Measurements from ENCODE around the gene FRMD5. TPM values are rescaled to one million over a fixed set of nuclear protein-coding genes. Genes with fewer than 3 reads are reported as not detected.
A peak's percentile ranks its signal among the peaks of the same experiment; 100 is the strongest.

Gene FRMD5
- total RNA-seq, 1 donor from 2014 or later, result 3.0 TPM

GRCh38 chr15:44193651-44194322 is 1.3 kb downstream of the FRMD5 start:
- DNase-seq (ENCODE audit: low read depth), result no peak
- peak overlapping the region; percentile 74 for H3K4me3 ChIP-seq (ENCODE audit: low read depth, low read length)

GRCh38 chr15:44188795-44189194 is 6.3 kb downstream of the FRMD5 start:
- H3K4me3 ChIP-seq (ENCODE audit: low read depth, low read length), result no peak overlapping the region
- DNase-seq (ENCODE audit: low read depth), result no peak
- TF ChIP-seq, protein P1, sequence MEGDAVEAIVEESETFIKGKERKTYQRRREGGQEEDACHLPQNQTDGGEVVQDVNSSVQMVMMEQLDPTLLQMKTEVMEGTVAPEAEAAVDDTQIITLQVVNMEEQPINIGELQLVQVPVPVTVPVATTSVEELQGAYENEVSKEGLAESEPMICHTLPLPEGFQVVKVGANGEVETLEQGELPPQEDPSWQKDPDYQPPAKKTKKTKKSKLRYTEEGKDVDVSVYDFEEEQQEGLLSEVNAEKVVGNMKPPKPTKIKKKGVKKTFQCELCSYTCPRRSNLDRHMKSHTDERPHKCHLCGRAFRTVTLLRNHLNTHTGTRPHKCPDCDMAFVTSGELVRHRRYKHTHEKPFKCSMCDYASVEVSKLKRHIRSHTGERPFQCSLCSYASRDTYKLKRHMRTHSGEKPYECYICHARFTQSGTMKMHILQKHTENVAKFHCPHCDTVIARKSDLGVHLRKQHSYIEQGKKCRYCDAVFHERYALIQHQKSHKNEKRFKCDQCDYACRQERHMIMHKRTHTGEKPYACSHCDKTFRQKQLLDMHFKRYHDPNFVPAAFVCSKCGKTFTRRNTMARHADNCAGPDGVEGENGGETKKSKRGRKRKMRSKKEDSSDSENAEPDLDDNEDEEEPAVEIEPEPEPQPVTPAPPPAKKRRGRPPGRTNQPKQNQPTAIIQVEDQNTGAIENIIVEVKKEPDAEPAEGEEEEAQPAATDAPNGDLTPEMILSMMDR (conservative IDR thresholded peaks at IDR 0.05; ENCODE audit: low read depth, low read length), result no peak

More at GRCh38 chr15:44193651-44194322, 1.3 kb downstream of the FRMD5 start:
- TF ChIP-seq, protein P1 (conservative IDR thresholded peaks at IDR 0.05; ENCODE audit: low read depth, low read length), result no peak

GRCh38 chr15:44186705-44187104 is 8.4 kb downstream of the FRMD5 start:
- DNase-seq (ENCODE audit: low read depth), result no peak
- H3K4me3 ChIP-seq (ENCODE audit: low read depth, low read length), result no peak overlapping the region
- TF ChIP-seq, protein P1 (conservative IDR thresholded peaks at IDR 0.05; ENCODE audit: low read depth, low read length), result no peak

- TF ChIP-seq, protein P1 (conservative IDR thresholded peaks at IDR 0.05; ENCODE audit: low read depth, low read length), result no peak
- DNase-seq (ENCODE audit: low read depth), result no peak
- H3K4me3 ChIP-seq (ENCODE audit: low read depth, low read length), result no peak overlapping the region
These were observed 11.7 kb downstream of the FRMD5 start for GRCh38 chr15:44183363-44183762.

DNA sequence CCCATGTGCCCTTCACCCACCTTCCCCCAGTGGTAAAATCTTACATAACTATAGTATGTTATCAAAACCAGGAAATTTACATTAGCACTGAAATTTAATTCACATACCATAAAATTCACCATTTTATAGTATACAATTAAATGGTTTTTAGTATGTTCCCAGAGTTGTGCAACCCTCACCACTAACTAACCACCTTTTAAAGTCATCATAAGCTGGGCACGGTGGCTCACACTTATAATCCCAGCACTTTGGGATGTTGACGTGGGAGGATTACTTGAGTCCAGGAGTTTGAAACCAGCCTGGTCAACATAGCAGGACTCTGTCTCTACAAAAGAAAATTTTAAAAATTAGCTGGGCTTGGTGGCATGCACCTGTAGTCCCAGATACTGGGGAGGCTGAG is 13.7 kb downstream of the FRMD5 start:
- DNase-seq (ENCODE audit: low read depth), result no peak
- no peak overlapping the region for H3K4me3 ChIP-seq (ENCODE audit: low read depth, low read length)
- TF ChIP-seq, protein P1 (conservative IDR thresholded peaks at IDR 0.05; ENCODE audit: low read depth, low read length), result no peak

- TF ChIP-seq, protein P1 (conservative IDR thresholded peaks at IDR 0.05; ENCODE audit: low read depth, low read length), result no peak
- H3K4me3 ChIP-seq (ENCODE audit: low read depth, low read length), result no peak overlapping the region
- no peak for DNase-seq (ENCODE audit: low read depth)
These were observed 17.9 kb downstream of the FRMD5 start for GRCh38 chr15:44177139-44177538.

- DNase-seq (ENCODE audit: low read depth), result no peak
- TF ChIP-seq, protein P1 (conservative IDR thresholded peaks at IDR 0.05; ENCODE audit: low read depth, low read length), result no peak
- no peak overlapping the region for H3K4me3 ChIP-seq (ENCODE audit: low read depth, low read length)
These were observed 21.3 kb downstream of the FRMD5 start for GRCh38 chr15:44173813-44174212.
